Hepatocyte (in vitro differentiated cells): ENCODE measurements around the gene HHAT.

Source experiments
- CTCF ChIP-seq: fragments of 200-600 bp; sonication (generic); IDR thresholded peaks from 2 replicates; pipeline ENCODE4 v1.5.1; 2016; ENCODE audit warnings: antibody characterized with exemption, mild to moderate bottlenecking; ENCODE audit not compliant: poor library complexity
- EZH2 ChIP-seq: fragments of 200-600 bp; sonication (generic); IDR thresholded peaks from 2 replicates; pipeline ENCODE4 v1.6.1; 2016; ENCODE audit warnings: antibody characterized with exemption, mild to moderate bottlenecking, borderline replicate concordance
- EZH2phosphoT487 ChIP-seq: fragments of 200-600 bp; sonication (generic); IDR thresholded peaks from one replicate; pipeline ENCODE4 v1.6.1; 2018; ENCODE audit warnings: antibody characterized with exemption, mild to moderate bottlenecking, low read depth, moderate library complexity; ENCODE audit not compliant: unreplicated experiment, severe bottlenecking

GRCh38 chr1:210339500-210339899, 10.8 kb downstream of the HHAT start:
- no peak for TF ChIP-seq CTCF
- no peak for TF ChIP-seq EZH2
- no peak for TF ChIP-seq EZH2phosphoT487
